Esophagus (tissue), 2 donors: Measurements from ENCODE around the gene MEAF6. TPM values are rescaled to one million over a fixed set of nuclear protein-coding genes. Genes with fewer than 3 reads are reported as not detected.

Experiments
- H3K27ac ChIP-seq, 2 donors: one replicate each; pipeline ENCODE4 v1.5.1; 2013; ENCODE audit warnings: low read depth in 2 of 2, mild to moderate bottlenecking in 2 of 2, inconsistent platforms in 1 of 2, low read length in 1 of 2, moderate library complexity in 1 of 2
- H3K27me3 ChIP-seq, 2 donors: one replicate each; pipeline ENCODE4 v1.6.1; 2013; ENCODE audit warnings: low read length in 2 of 2, control low read depth in 1 of 2, mild to moderate bottlenecking in 1 of 2; ENCODE audit not compliant: insufficient read depth in 2 of 2, control insufficient read depth in 1 of 2
- H3K36me3 ChIP-seq, 2 donors: one replicate each; pipeline ENCODE4 v1.6.1; 2013; ENCODE audit warnings: low read length in 1 of 2; ENCODE audit not compliant: control insufficient read depth in 2 of 2, insufficient read depth in 2 of 2
- H3K4me1 ChIP-seq, 2 donors: one replicate each; pipeline ENCODE4 v1.6.1; 2013; ENCODE audit warnings: low read length in 1 of 2; ENCODE audit not compliant: control insufficient read depth in 2 of 2, insufficient read depth in 2 of 2
- H3K4me3 ChIP-seq, 2 donors: one replicate each; pipeline ENCODE4 v1.5.1; 2013; ENCODE audit warnings: low read length in 2 of 2, mild to moderate bottlenecking in 2 of 2, low read depth in 1 of 2, moderate library complexity in 1 of 2
- H3K9me3 ChIP-seq, 2 donors: one replicate each; pipeline ENCODE4 v1.6.1; 2013; ENCODE audit warnings: mild to moderate bottlenecking in 2 of 2, low read depth in 1 of 2, low read length in 1 of 2, moderate library complexity in 1 of 2; ENCODE audit not compliant: control insufficient read depth in 2 of 2, insufficient read depth in 1 of 2
- WGBS, 2 donors: extraction: QIAGEN DNeasy Blood & Tissue Kit; methylation state at CpG; one replicate each; pipeline ENCODE4 v1.1.7; 2013; 5-methylcytosine and 5-hydroxymethylcytosine counted together
- polyA plus RNA-seq, 2 donors: library from polyadenylated mRNA; stranded (reverse); fragments of 200-250 nt; gene quantifications; one replicate each; pipeline ENCODE4 v1.2.3, GENCODE V29; 2013
- donor health status: healthy with polysubstance abuse.
- donor health status: Bipolar disorder and iron deficiency.

The MEAF6 gene
- polyA plus RNA-seq, 2 donors: 28.8 to 33.9 TPM

DNA sequence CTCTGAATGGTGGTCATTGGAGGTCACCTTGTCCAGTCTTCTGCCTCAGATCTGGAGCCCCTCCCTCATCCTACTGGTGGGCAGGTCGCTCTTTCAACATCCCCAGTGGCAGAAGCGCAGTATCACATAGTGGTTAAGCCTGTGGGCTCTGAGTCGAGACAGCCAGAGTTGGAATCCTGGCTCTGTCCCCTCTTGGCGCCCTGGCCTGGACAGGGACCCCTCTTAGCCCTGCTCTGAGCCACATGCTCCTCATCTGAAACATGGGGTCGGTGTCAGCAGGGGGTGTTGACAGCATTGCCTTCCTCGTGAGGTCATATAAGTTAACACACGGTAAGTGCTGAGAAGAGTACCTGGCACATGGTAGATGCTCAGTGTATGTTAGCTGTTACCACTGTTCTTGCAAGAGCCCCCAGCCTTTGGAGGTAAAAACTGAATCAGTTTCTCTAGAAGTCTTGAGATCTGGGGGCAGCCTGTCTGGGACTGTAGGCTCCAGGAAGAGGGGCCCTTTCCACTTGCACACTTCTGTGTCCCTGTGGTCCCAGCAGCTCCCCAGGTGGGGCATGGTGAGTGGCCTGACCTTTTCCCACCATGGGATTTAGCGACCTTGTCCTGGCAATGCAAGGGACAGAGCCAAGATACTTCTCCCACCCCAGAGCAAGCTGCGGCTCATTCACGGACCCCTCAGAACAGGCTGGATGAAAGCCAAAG lies 33.8 kb downstream of the MEAF6 start:
- H3K9me3 ChIP-seq: no peaks in the 10 kb centered on the region
- no peaks in the 10 kb centered on the region for H3K27me3 ChIP-seq
- H3K27ac ChIP-seq: peak overlapping the region; percentile 92 to 98
- peaks cover 18 to 47% of the 10 kb centered on the region in 2 donors for H3K4me1 ChIP-seq
- peak overlapping the region in 1 of 2 donors; percentile 5 for H3K4me3 ChIP-seq
- H3K36me3 ChIP-seq: peaks cover 24 to 56% of the 10 kb centered on the region in 2 donors
- WGBS, 2 donors: 81 to 83% methylated on average over 10 of the region's 10 CpGs

DNA sequence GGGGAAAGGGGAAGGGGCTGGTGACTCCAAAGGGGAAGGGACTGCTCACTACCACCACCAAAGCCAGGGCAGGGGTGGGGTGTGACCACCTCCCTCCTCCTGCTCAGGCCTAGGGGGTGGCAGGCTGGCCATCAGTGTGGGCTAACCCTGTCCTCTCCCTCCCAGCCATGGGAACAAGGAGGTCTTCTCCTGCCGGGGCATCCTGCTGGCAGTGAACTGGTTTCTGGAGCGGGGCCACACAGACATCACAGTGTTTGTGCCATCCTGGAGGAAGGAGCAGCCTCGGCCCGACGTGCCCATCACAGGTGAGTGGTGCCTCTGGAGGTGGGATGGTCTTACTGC lies 34.5 kb downstream of the MEAF6 start:
- Histone ChIP-seq H3K27ac (peak overlapping the region; percentile 92 to 98), H3K9me3 (no peaks in the 10 kb centered on the region), H3K4me3 (peak overlapping the region; percentile 5 to 33), H3K36me3 (peaks cover 24 to 59% of the 10 kb centered on the region in 2 donors), H3K27me3 (no peaks in the 10 kb centered on the region), H3K4me1 (peaks cover 18 to 43% of the 10 kb centered on the region in 2 donors)
- WGBS, 2 donors: 49 to 69% methylated on average over 5 of the region's 5 CpGs

DNA sequence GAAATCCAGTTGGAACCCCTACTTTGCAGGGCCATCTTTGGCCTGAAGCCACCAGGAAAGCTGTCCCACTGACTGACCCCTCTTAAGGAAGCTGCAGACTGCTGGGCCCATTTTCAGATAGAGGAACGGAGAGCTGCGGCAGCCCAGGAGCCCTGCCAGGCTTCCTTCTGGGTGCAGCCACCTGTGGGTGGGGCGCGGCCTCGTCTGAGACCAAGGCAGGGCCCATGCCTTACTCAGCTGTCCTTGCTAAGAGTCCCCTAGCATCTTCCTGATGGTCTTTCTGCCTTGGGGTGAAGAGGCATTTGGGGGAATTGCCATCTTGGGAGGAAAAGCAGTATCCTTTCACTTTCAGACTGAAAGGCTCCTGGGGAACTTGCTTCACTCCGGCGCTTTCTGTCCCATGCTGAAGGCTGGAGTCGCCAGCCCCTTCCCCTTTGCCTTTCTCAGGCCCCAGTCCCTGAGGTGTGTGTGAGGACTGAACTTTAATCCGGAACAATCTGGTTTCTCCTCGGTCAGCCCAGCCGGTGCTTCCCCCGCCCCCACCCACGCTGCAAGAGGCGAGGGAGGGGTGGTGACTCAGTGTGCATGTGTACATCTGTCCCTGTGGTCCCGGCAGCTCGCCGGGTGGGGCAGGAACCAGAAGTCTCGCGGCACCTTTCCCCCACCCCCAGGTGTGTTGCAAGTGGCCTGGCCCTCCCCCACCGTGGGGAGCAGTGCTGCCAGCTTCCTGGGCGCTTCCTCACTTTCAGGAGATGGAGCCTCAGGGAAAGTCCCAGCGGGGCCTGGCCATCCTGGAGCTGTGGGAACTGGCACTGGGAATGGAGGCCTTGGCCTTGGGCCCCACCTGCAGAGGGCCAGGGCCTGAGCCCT lies 35.1 kb downstream of the MEAF6 start:
- H3K9me3 ChIP-seq: no peaks in the 10 kb centered on the region
- H3K36me3 ChIP-seq: peaks cover 24 to 59% of the 10 kb centered on the region in 2 donors
- 9 to 10% methylated on average over 22 of the region's 22 CpGs for WGBS, 2 donors
- H3K4me1 ChIP-seq: peaks cover 18 to 40% of the 10 kb centered on the region in 2 donors
- H3K27ac ChIP-seq: peak overlapping the region; percentile 92 to 98
- peak overlapping the region; percentile 33 to 70 for H3K4me3 ChIP-seq
- no peaks in the 10 kb centered on the region for H3K27me3 ChIP-seq

DNA sequence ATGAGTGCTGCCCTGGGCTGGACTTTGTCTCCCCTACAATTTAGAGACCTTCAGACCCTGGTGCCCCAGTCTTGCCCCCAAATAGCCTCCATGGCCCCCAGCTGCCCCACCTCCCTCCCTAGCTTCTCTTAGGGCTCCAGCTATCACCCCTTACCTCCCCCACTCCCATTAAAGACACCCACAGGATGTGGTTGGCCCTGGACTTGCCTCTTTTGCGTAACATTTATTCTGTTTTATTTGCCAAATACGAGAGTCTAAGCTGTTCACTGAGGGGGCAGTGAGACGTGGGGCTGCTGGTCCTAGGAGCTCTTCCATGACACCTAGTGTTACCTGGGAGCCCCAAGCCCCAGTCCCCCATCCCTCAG lies 35.7 kb downstream of the MEAF6 start:
- Histone ChIP-seq H3K4me3 (peak overlapping the region; percentile 33 to 70), H3K4me1 (peaks cover 18 to 40% of the 10 kb centered on the region in 2 donors), H3K27me3 (no peaks in the 10 kb centered on the region), H3K36me3 (peaks cover 24 to 58% of the 10 kb centered on the region in 2 donors), H3K27ac (peak overlapping the region; percentile 92 to 98), H3K9me3 (no peaks in the 10 kb centered on the region)
- 17 to 23% methylated on average over 3 of the region's 3 CpGs for WGBS, 2 donors

DNA sequence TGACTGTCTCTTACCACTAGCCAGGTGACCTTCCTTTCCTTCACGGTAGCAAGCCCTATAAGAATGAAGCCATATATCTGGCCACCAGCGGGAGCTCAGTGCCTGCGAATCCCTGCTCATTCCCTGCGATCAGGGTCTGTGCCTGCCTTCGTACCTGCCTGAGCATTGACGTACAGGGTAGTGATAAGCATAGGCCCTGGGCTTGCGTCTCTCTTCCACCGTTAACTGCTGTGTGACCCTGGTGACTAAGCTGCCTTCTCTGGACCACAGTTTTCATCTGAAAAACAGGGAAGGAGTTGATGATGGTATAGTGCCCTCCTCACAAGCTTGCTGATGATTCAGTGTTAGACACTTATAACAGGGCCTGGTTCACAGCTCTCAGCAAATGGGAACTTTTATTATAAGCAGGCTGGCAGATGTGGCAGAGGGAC lies 36.1 kb downstream of the MEAF6 start:
- Histone ChIP-seq H3K9me3 (no peaks in the 10 kb centered on the region), H3K27ac (peak overlapping the region; percentile 92 to 98), H3K4me1 (peaks cover 18 to 44% of the 10 kb centered on the region in 2 donors), H3K36me3 (peaks cover 22 to 54% of the 10 kb centered on the region in 2 donors), H3K4me3 (peak overlapping the region; percentile 70), H3K27me3 (no peaks in the 10 kb centered on the region)
- WGBS, 2 donors: 71 to 72% methylated on average over 8 of the region's 8 CpGs

DNA sequence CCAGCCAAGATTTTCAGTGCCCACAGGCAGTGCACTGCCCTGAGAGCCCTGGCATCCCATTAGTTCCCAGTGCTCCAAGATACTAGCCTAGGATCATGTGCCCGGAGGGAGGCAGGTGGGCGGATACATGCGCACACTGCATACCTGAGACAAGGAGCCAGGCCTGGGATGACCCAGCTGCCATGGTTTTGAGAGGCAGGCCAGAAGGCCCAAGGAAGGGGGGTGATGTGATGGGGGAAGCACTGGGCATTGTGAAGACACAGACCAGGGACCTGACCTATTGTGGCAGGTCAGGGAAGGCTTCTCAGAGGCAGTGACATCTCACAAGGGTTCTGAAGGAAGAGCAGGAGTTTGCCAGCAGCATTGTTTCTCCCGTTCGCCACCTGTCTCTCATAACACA lies 36.6 kb downstream of the MEAF6 start:
- Histone ChIP-seq H3K27me3 (no peaks in the 10 kb centered on the region), H3K4me1 (peaks cover 18 to 46% of the 10 kb centered on the region in 2 donors), H3K27ac (peak overlapping the region; percentile 92 to 98), H3K4me3 (peak overlapping the region; percentile 70), H3K9me3 (no peaks in the 10 kb centered on the region), H3K36me3 (peaks cover 22 to 48% of the 10 kb centered on the region in 2 donors)
- 59 to 62% methylated on average over 5 of the region's 5 CpGs for WGBS, 2 donors

DNA sequence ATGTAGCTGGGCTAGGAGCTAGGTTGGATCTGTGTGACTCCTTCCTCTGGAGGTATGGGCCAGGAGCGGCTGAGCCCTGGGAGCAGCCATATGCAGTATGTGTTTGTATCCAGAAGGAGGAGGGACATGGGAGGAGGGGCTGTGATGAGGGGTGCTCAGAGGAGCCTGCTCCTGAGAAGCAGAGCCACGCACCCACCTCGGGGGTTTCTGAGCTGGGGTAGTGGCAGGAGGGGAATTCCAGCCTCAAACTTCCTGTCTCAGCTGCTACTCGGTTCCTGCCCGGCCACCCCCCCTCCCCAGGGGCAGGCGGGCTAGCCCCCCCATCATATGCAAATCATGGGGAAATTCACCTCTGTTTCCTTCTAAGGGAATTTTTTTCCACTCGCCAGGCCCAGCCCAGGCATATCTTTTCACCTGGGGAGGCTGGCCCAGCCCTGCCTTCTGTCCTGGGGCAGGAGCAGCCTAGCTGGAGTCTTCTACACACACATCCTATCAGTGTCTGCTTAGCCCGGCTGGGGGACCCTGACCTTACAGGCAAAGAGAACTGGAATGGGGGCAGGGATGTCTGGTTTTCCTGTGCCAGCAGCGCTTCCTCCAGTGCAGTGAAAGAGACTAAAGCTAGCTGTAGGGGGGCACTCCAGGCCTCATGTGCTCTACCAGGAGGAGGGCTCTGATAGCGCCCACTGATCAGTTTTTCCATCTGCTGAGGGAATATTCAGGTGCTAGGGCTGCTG lies 37.2 kb downstream of the MEAF6 start:
- H3K27me3 ChIP-seq: no peaks in the 10 kb centered on the region
- peak overlapping the region; percentile 70 for H3K4me3 ChIP-seq
- H3K9me3 ChIP-seq: no peaks in the 10 kb centered on the region
- WGBS, 2 donors: 10% methylated on average over 9 to 10 of the region's 10 CpGs
- H3K4me1 ChIP-seq: peaks cover 18 to 48% of the 10 kb centered on the region in 2 donors
- peak overlapping the region; percentile 92 to 98 for H3K27ac ChIP-seq
- peaks cover 19 to 42% of the 10 kb centered on the region in 2 donors for H3K36me3 ChIP-seq

DNA sequence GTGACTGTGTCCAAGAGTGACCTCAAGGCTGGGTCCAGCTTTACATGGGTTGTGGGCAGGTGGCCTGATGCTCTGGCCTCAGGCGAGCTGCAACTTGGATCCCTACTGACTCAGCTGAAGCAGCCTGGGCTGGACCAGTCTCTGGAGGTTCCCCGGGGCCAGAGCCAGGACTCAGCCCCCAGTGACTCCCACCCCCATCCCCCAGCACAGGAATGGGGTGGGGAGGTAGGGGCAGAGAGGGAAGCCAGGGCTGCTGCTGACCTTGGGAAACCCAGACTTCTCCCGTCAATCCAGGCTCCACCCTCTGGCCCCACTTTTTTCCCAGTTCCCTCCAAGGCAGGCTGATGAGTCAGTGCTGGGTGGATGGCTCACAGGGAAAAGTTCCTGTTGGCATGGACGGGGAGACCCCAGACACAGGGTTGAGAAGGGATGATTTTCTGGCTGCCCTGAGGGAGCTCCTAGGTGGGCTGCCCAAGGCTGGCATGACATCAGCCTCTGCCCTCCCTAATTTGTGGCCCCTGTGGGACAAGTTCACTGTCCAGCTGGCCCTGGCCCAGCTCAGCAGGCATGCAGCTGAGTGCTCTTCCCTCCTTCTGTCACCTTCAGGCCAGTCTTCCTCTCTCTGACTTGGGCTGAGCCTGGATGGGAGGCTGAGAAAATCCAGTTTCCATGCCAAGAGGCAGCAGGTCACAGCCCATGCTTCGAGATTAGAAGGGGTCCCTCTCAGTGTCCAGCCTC lies 37.9 kb downstream of the MEAF6 start:
- Histone ChIP-seq H3K36me3 (peaks cover 15 to 35% of the 10 kb centered on the region in 2 donors), H3K9me3 (no peaks in the 10 kb centered on the region), H3K4me1 (peaks cover 18 to 53% of the 10 kb centered on the region in 2 donors), H3K4me3 (peak overlapping the region; percentile 70), H3K27ac (peak overlapping the region; percentile 92 to 98), H3K27me3 (no peaks in the 10 kb centered on the region)
- WGBS, 2 donors: 1 to 5% methylated on average over 5 of the region's 5 CpGs

DNA sequence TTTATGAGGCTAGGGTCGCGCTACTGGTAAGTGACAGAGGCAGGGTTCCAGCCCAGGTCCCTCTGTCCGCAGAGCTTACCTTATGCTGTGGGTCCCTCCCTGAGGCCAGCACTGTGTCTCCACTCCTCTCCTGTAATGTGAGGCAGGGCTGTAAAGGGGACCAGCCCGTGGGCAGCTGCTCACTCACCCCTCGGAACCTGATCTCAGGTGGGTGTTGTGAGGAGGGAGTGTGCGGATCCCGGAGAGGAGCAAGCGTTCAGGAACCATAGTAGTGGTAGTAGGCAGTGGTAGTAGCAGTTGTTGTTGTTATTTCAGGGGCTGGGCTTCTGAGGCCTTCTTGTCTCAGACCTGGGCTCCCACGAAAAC lies 38.5 kb downstream of the MEAF6 start:
- H3K9me3 ChIP-seq: no peaks in the 10 kb centered on the region
- peak overlapping the region; percentile 70 for H3K4me3 ChIP-seq
- peak overlapping the region; percentile 92 to 98 for H3K27ac ChIP-seq
- peaks cover 10 to 30% of the 10 kb centered on the region in 2 donors for H3K36me3 ChIP-seq
- peaks cover 18 to 57% of the 10 kb centered on the region in 2 donors for H3K4me1 ChIP-seq
- WGBS, 2 donors: 26 to 36% methylated on average over 9 of the region's 9 CpGs
- no peaks in the 10 kb centered on the region for H3K27me3 ChIP-seq
